Stimulated activated CD4-positive, alpha-beta T cell treated with anti-CD3 and anti-CD28 coated beads, Interleukin-2, amount 100 ng/mL, for 48 hours (primary cell): ENCODE measurements around the gene FAR2.

Experiments used
- DNase-seq, 2 donors: peaks; one replicate each; pipeline ENCODE4 v3.0.0-alpha.2; 2020

Gene FAR2

GRCh38 chr12:29207120-29207519 lies 58.0 kb downstream of the FAR2 start:
- no peak for DNase-seq

DNA sequence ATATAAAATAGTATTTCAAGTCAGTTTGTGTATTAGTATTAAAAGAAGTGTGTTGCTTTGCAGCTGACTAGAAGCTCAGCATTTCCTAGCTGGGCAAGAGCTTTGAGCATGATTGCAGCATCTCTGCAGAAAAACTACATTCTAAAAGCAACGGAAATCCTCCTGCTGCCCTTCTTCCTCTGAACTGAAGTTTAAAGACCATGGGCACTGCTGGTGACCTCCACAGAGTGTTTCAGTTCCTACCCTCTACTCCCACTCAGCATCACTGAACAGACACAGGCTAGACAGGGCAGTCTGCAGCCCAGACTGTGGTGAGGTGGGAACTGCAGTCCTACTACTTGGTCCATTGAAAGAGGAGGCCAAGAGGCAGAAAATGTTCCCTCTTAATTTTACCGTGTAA lies 59.0 kb downstream of the FAR2 start:
- DNase-seq: no peak

GRCh38 chr12:29208936-29209701 lies 60.0 kb downstream of the FAR2 start:
- DNase-seq: no peak

DNA sequence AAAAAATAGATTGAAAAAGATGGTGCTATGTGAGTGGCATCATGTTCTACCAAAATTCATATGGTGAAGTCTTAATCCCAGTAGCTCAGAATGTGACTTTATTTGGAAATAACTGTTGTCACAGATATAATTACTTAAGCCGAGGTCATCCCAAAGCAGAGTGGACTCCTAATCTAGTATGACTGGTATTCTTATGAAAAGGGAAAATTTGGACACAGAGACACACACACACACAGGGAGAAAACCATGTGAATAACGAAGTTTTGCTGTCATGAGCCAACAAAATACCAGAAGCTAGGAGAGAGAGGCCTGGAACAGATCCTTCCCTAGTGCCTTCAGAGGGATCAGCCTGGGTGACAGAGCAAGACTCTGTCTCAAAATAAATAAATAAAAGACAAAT lies 62.6 kb downstream of the FAR2 start:
- no peak for DNase-seq

DNA sequence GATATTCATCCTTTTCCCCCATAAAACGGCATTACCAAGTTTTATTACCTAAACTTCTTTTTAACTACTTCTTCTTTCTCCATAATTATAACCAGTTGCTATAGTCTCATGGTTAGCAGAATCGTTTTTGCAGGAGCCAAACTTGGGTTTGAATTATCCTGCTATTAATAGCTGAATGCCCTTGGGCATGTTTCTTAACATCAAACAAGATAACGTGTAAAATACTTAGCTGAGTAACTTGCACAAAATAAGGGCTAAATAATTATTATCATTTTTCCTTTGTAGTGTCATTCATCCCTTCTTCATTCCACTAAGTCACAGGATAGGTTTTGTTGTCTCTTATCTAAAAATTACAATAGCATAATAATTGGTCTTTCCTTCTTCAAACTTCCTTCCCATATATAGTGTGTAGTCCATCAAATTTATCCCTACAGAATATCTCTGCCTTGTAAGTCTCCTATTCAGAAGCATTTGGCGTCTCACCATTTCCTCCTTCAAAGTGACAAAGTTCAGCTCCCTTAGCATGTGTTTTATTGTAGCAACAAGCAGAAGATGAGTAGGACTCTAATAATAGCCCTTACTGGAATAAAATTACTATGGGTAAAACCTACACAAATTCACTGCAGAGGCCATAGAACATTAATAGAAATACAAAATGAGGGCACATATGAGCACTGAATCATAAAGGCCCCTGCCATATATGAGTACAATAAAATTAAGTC lies 63.8 kb downstream of the FAR2 start:
- DNase-seq: no peak

DNA sequence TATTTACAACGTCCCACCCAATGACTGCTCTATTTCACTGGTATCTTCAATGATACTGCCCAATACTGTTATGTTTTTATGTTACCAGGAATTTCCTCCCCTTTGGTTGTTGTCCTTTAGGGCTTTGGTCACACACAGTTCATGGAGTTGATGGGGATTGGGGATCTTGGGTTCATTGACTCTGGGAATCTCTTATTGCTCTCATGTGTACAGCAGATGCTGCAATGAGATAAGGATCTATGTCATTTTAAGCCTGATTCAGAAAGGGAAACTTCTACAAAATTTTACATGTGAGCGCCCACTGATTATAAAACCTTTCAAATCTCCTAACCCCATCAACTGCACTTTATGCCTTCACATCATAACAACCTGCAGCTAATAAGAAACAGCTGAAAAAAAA lies 67.2 kb downstream of the FAR2 start:
- DNase-seq: no peak

DNA sequence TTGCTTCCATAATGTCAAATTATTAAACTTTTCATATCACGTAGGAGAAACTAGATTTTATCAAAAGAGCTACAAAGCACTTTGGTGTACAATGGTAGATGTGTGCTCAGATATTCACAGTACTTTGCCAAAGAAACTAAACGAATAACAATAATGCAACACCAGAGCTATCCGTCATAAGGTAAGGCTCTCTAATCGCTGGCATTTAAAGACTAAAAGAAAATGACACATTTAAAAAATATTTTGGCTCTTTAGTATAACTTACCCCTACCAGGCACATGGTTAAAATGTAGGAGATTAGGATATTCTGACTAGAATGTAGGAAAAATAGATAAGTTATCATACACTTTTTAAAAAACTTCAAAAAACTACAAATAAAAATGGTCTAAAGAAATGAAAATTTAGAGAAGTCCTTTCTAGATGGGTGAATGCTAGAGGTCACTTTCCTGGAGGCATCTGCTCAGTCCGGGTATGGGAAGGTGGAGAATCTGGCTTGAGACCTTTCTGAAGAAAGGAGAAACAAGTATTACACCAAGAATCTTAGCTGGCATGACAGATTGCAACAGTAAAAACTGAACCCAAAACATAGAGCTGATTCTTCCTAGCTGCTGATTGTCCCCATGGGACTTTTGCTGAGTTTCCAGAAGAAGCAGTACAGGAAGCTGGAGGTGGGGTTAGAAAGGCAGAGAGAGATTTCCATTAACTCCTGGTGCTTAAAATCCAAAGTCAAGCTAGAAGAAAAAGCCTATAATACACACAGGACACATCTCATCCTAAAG lies 67.9 kb downstream of the FAR2 start:
- no peak for DNase-seq

- no peak for DNase-seq
These were observed 71.7 kb downstream of the FAR2 start for GRCh38 chr12:29220632-29221336.

- DNase-seq: no peak
These were observed 73.1 kb downstream of the FAR2 start for GRCh38 chr12:29222200-29222599.

DNA sequence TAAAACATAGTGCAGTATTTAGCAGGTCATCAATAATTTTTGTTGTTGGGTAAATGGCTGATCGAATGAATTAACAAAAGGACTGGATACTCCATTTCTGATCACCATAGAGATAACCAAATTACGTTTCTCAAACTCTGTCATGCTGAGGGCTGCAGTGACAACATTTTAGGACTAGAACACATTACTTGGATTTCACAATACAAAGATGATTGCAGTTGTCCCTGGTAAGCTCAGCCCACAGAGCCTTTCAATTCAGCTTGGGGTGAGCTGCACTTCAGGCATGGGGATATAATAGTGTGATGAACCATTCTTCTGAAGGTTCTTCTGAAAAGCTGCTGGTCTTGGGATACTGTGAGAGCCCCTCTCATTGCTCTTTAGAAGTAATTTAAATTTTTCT lies 74.3 kb downstream of the FAR2 start:
- DNase-seq: no peak

DNA sequence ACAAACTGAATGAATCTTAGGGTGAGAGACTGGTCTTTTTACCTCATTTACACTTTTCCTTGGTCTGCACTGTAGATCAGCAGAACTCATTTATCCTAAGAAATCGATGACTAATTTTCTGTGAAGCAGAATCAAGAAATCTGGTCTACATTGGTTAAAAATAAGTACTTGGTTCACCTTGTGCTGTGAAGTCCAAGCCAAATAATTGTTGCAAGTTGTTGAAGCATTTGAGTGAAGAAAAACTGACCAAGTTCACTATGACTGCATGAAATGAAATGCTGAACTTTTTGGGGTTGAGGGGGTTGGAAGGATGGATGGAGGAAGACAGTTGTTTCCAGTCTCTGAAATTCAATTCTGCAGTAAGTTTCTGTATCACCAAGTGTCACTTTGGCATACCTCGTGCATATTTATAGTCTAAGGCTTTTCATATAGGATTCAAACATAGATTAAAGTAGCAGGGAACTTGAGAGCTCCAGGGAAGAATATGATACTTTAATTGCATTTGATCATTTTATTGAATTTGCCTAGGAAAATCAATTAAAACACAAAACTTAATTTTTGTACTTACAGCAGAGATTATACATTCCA lies 75.0 kb downstream of the FAR2 start:
- no peak for DNase-seq

DNA sequence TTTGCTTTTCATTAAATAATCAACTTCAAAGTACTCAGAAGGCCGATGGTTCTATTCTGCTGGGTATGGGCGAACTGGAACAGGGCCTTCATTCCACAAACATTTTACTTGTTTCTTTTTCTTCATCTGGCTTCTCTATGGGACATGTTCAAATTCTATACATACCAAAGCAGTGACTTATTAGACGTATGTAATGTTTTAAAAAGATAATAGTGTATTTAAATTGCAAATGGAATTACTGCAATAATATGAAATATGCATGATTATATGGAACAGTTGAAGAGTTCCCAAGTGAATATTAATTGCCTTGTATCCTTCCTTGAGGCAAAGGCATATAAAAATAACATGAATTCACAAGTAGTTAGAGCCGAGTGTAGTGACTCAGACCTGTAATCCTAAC lies 75.5 kb downstream of the FAR2 start:
- no peak for DNase-seq

GRCh38 chr12:29225834-29226233 lies 76.8 kb downstream of the FAR2 start:
- DNase-seq: no peak

DNA sequence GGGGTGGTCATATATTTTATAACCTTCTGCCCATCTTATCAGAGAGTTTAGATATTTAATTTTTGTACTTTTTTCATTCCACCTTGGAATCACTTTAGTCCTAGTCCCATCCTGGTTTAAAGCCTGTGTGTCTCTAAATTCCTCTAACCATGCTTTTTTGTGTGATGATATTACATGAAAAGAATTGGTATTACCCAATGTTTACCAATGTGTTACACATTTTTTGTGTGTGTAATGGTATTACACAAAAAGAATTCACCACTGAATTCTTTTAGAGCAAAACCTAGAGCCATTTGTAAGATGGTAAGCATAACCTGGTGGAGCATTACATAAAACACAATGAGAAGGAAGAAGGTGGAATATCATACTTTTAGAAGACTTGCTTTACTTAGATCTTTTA lies 77.5 kb downstream of the FAR2 start:
- DNase-seq: no peak

GRCh38 chr12:29228474-29229157 lies 79.5 kb downstream of the FAR2 start:
- no peak for DNase-seq

DNA sequence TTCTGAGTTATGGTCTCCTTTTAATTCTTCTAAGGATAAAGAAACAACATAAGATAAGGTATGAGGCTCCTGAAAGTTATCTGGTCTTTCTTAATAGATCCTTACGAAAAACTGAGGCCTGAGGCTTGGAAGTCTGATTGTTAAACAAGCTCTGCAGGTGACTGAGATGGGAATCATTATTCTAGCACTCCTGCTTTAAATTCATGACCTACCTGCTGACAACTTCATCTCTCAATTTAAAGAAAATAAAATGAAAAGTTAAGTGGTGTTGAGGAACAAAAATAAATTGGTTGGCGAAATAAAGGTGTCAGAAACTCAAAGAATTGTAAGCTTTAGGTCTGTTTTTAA lies 80.1 kb downstream of the FAR2 start:
- no peak for DNase-seq

- DNase-seq: no peak
These were observed 80.9 kb downstream of the FAR2 start for GRCh38 chr12:29229937-29230336.

DNA sequence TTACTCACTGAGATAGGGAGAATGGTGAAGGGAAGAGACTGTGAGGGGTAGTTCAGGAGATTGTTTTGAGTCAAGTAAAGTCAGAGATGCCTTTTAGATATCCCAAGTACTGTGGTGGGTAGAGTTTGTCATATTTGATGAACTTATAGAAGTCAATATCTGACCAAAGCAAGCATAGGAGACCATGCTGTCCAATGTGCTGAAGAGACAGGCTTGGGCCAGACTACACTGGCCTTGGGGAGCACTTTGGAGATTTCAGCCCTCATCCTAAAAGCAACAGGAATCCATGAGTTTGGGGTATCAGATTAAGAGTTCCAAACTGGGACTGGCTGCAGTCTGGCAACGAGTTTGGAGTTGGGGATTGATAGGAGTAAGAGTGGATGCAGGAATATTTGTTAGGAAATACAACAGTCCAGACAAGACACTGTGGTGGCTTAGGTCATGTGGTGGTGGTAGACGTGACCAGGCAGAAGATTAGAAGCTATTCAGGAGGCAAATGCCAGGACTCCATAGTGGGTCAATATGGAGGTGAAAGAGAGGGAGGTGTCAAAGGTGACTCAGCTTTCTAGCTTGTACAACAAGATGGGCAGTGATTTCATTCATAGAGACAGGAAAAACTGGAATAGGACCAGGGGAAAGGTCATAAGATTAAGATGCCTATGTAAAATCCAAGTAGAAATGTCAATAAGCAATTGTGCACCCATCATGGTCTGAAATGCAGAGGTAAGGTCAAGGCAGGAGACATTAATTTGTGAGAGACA lies 81.9 kb downstream of the FAR2 start:
- no peak for DNase-seq

GRCh38 chr12:29232086-29232485 lies 83.0 kb downstream of the FAR2 start:
- no peak for DNase-seq

GRCh38 chr12:29234552-29234951 lies 85.5 kb downstream of the FAR2 start:
- no peak for DNase-seq

DNA sequence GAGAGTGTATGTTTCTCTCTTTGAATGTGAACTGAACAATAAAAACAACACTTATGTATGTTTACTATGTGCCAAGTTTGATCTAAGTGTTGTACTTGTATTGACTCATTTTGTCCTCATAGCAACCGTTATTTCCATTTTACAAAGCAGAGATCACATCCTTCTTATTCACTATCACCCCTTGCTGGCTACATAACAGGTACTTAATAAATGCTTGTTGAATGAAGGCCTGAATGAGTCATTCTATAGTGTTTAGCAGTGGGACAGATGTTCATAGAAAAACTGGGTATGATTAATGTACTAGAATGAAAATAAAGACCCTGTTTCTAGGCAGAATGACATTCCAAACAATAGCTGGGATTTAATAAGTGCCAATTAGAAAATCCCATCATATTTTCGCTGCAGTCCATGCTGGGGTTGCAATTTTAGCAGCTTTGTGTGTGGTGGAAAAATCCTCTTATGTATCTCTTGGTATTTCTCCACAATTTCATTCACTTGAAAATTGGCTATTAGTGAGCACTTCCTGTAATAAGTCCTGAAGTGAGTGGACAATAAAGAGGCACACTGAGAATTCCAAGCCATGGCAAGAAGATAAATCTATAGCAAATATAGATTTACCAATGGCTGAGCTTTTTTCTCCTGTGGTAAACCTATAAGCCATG lies 86.0 kb downstream of the FAR2 start:
- DNase-seq: no peak
